Heart right ventricle (tissue), 16 donors: ENCODE data around the gene SLC22A23. TPM values are rescaled to one million over a fixed set of nuclear protein-coding genes. Genes with fewer than 3 reads are reported as not detected.

Experiments used
- ATAC-seq, 8 donors: fragments of 200-7000 bp; cut with Tn5 transposase; one replicate each; pipeline ENCODE4 v1.9.1; 2020; ENCODE audit warnings: mild to moderate bottlenecking in 8 of 8, moderate library complexity in 8 of 8, moderate number of reproducible peaks in 1 of 8
- DNase-seq, 2 donors: peaks; one replicate each; pipeline ENCODE4 v3.0.0-alpha.2; 2020
- H3K27ac ChIP-seq, 10 donors: fragments of 200-600 bp; sonication (generic) in 2 of 10; one replicate each; pipeline versions ENCODE4 v1.5.0 to v1.8.0; 2020 to 2022; ENCODE audit warnings: mild to moderate bottlenecking in 3 of 10
- H3K27me3 ChIP-seq, 7 donors: fragments of 200-600 bp; one replicate each; pipeline ENCODE4 v1.8.0; 2021 to 2022; ENCODE audit warnings: mild to moderate bottlenecking in 2 of 7
- H3K36me3 ChIP-seq, 9 donors: fragments of 200-600 bp; sonication (generic) in 1 of 9; one replicate each; pipeline versions ENCODE4 v1.5.0 to v1.8.0; 2020 to 2022; ENCODE audit warnings: mild to moderate bottlenecking in 2 of 9
- H3K4me1 ChIP-seq, 9 donors: fragments of 200-600 bp; sonication (generic) in 1 of 9; one replicate each; pipeline versions ENCODE4 v1.5.0 to v1.8.0; 2020 to 2022; ENCODE audit warnings: mild to moderate bottlenecking in 4 of 9
- H3K4me3 ChIP-seq, 10 donors: fragments of 200-600 bp; sonication (generic) in 2 of 10; one replicate each; pipeline versions ENCODE4 v1.5.0 to v1.8.0; 2020 to 2022; ENCODE audit warnings: mild to moderate bottlenecking in 7 of 10, moderate library complexity in 2 of 10
- H3K9me3 ChIP-seq, 11 donors: fragments of 200-600 bp in 10 of 11; sonication (generic) in 2 of 11; one replicate each; pipeline versions ENCODE4 v1.5.0 to v1.8.0; 2013 to 2022; ENCODE audit warnings: mild to moderate bottlenecking in 2 of 11, control low read depth in 1 of 11, moderate library complexity in 1 of 11
- CTCF ChIP-seq, 9 donors: fragments of 200-600 bp; sonication (generic) in 2 of 9; IDR thresholded peaks; one replicate each; pipeline versions ENCODE4 v1.5.0 to v1.8.0; 2021 to 2022; ENCODE audit warnings: antibody characterized with exemption in 9 of 9, mild to moderate bottlenecking in 5 of 9, moderate library complexity in 1 of 9
- WGBS, 2 donors: extraction: QIAGEN DNeasy Blood & Tissue Kit; methylation state at CpG; one replicate each; pipeline ENCODE4 v1.1.7; 2013; ENCODE audit warnings: inconsistent platforms in 1 of 2; 5-methylcytosine and 5-hydroxymethylcytosine counted together
- intact Hi-C, 10 donors: fragments of 100-400 bp; cut with DNase I; formaldehyde crosslinking; loops; one replicate each; pipeline versions ENCODE4 v1.11.1 to v1.14.2; 2022
- polyA plus RNA-seq, 2 donors: library from polyadenylated mRNA; stranded (reverse); fragments of 200-250 nt; gene quantifications; one replicate each; pipeline ENCODE4 v1.2.3, GENCODE V29; 2013
- total RNA-seq, 10 donors: library from RNA; stranded (reverse); fragmentation: NEBNext Ultra II Directional in 3 of 10; extraction: Animal tissue kit (Norgen Biotek cat#: 25700) in 3 of 10; gene quantifications; one replicate each; pipeline versions ENCODE4 v1.2.1 to v1.2.4, GENCODE V29; 2021 to 2023
- donor health status: Arrhythmogenic right ventricular cardiomyopathy.
- donor health status: ischemic (EF 13 %, LVEDD 7.1; RV severe dilation, severe dysfunction).
- donor health status: healthy with polysubstance abuse.
- donor health status: DM: no; HTN: yes; CAD: no.
- donor health status: DM: no; HTN: no; CAD: no.
- donor health status: ischemic (EF 25% LVEDD 6.9; RV normal size, moderate dysfunction).
- donor health status: ischemic (EF 25% LVEDD 5.7; RV mildly dilated, moderate dysfunction).
- donor health status: healthy.
- donor health status: DM: yes; HTN: yes; CAD: no.
- donor health status: Ischemic cardiomyopathy.
- donor health status: ischemic (EF 35%, LVEDD 5.7; RV mildly dilated, moderate dysfunction).
- donor health status: nonischemic (EF 11% LVEDD 7.7; RV severe dilation, severe dysfunction).
- donor health status: DM: yes; HTN: yes; CAD: no.
- donor health status: PGD.
- donor health status: ischemic (EF 29% LVEDD 5.4; RV normal size, mild dysfunction).
- donor health status: nonischemic (EF 23%, LVEDD 6.1; RV moderate dilation, normal function).

Gene SLC22A23
- total and polyA plus RNA-seq, 12 donors, result 1.9 to 7.8 (median 5.1) TPM

GRCh38 chr6:3466488-3467219 is 9.8 kb upstream of the SLC22A23 start:
- Histone ChIP-seq H3K4me1 (no peaks in the 10 kb centered on the region), H3K9me3 (no peaks in the 10 kb centered on the region), H3K4me3 (no peak overlapping the region), H3K27ac (no peak overlapping the region), H3K36me3 (no peaks in the 10 kb centered on the region), H3K27me3 (no peaks in the 10 kb centered on the region)
- ATAC-seq (no peak), DNase-seq (no peak)
- no peak for TF ChIP-seq CTCF (IDR thresholded peaks at IDR 0.05)
- 88 to 93% methylated on average over 6 of the region's 6 CpGs for WGBS, 2 donors
- intact Hi-C loops, result no loop called here

- peaks cover 8 to 24% (median 18%) of the 10 kb centered on the region in 9 donors for H3K4me1 ChIP-seq
- 82 to 83% methylated on average over 1 of the region's 1 CpG for WGBS, 2 donors
- intact Hi-C loops, result no loop called here
Measured at GRCh38 chr6:3460253-3460652, 3.4 kb upstream of the SLC22A23 start.

GRCh38 chr6:3458706-3459421 is 2.0 kb upstream of the SLC22A23 start:
- H3K36me3 ChIP-seq, result no peaks in the 10 kb centered on the region
- H3K27ac ChIP-seq, result no peak overlapping the region
- no peaks in the 10 kb centered on the region for H3K9me3 ChIP-seq
- H3K4me3 ChIP-seq, result no peak overlapping the region
- WGBS, 2 donors, result 75% methylated on average over 6 of the region's 6 CpGs
- H3K4me1 ChIP-seq, result peaks cover 11 to 38% (median 25%) of the 10 kb centered on the region in 9 donors
- DNase-seq (no peak), ATAC-seq (no peak)
- H3K27me3 ChIP-seq, result peaks cover 0 to 69% (median 6%) of the 10 kb centered on the region in 7 donors
- intact Hi-C loops, result loop anchor here in 8 of 10 donors (5.0 to 10.0 kb wide), 8 partner anchors 104 to 276 kb away; no protein-coding TSS in a partner anchor
- TF ChIP-seq CTCF (IDR thresholded peaks at IDR 0.05), result no peak

More at GRCh38 chr6:3460253-3460652, 3.4 kb upstream of the SLC22A23 start:
- no peak for ATAC-seq
- no peak for DNase-seq
- no peak for TF ChIP-seq CTCF (IDR thresholded peaks at IDR 0.05)
- H3K36me3 ChIP-seq, result no peaks in the 10 kb centered on the region
- H3K27ac ChIP-seq, result no peak overlapping the region
- H3K27me3 ChIP-seq, result peaks cover 0 to 55% (median under 1%) of the 10 kb centered on the region in 7 donors
- H3K9me3 ChIP-seq, result no peaks in the 10 kb centered on the region
- H3K4me3 ChIP-seq, result no peak overlapping the region

GRCh38 chr6:3457710-3458602 is 1.1 kb upstream of the SLC22A23 start:
- Histone ChIP-seq H3K36me3 (no peaks in the 10 kb centered on the region), H3K4me1 (peaks cover 11 to 43% (median 25%) of the 10 kb centered on the region in 9 donors), H3K4me3 (peak overlapping the region; percentile 23 to 69 (median 65)), H3K27me3 (peaks cover 0 to 78% (median 6%) of the 10 kb centered on the region in 7 donors), H3K27ac (peak overlapping the region in 9 of 10 donors; percentile 25 to 67 (median 51)), H3K9me3 (no peaks in the 10 kb centered on the region)
- no peak for TF ChIP-seq CTCF (IDR thresholded peaks at IDR 0.05)
- DNase-seq (peak; percentile 7 to 26), ATAC-seq (peak; percentile 5 to 76 (median 47))
- intact Hi-C loops, result loop anchor here in 8 of 10 donors (5.0 to 10.0 kb wide), 8 partner anchors 103 to 277 kb away; no protein-coding TSS in a partner anchor
- WGBS, 2 donors, result 11 to 15% methylated on average over 29 of the region's 29 CpGs
